Sigmoid colon (tissue), 7 donors: ENCODE measurements around the gene PLXNB2. TPM values are rescaled to one million over a fixed set of nuclear protein-coding genes. Genes with fewer than 3 reads are reported as not detected.

Source experiments
- DNase-seq: peaks from one replicate; pipeline ENCODE4 v3.0.0-alpha.2; 2019
- H3K27ac ChIP-seq, 4 donors: fragments of 200-600 bp; sonication (generic); one replicate each; pipeline ENCODE4 v1.5.1; 2016 to 2019; ENCODE audit warnings: mild to moderate bottlenecking in 1 of 4
- H3K27me3 ChIP-seq, 3 donors: fragments of 200-600 bp; sonication (generic); one replicate each; pipeline ENCODE4 v1.5.1; 2019; ENCODE audit warnings: mild to moderate bottlenecking in 1 of 3
- H3K36me3 ChIP-seq, 4 donors: fragments of 200-600 bp; sonication (generic); one replicate each; pipeline ENCODE4 v1.5.1; 2016 to 2019
- H3K4me1 ChIP-seq, 4 donors: fragments of 200-600 bp; sonication (generic); one replicate each; pipeline ENCODE4 v1.5.1; 2017 to 2019
- H3K4me3 ChIP-seq, 4 donors: fragments of 200-600 bp; sonication (generic); one replicate each; pipeline ENCODE4 v1.5.1; 2017 to 2019; ENCODE audit warnings: mild to moderate bottlenecking in 2 of 4, moderate library complexity in 1 of 4
- H3K9me3 ChIP-seq, 4 donors: fragments of 200-600 bp in 3 of 4; sonication (generic) in 3 of 4; one replicate each; pipeline versions ENCODE4 v1.5.1 to v1.6.1; 2013 to 2019
- EP300 ChIP-seq, 4 donors: sonication (generic); formaldehyde crosslinking; IDR thresholded peaks; one replicate each; pipeline ENCODE4 v1.6.1; 2017; ENCODE audit warnings: antibody characterized with exemption in 4 of 4
- POLR2A ChIP-seq, 2 donors: fragments of 450-650 bp; IDR thresholded peaks; one replicate each; pipeline ENCODE4 v1.6.1; 2016; ENCODE audit warnings: antibody characterized with exemption in 2 of 2, mild to moderate bottlenecking in 2 of 2, moderate library complexity in 2 of 2
- POLR2AphosphoS5 ChIP-seq, 4 donors: sonication (generic); formaldehyde crosslinking; IDR thresholded peaks; one replicate each; pipeline ENCODE4 v1.6.1; 2017; ENCODE audit warnings: antibody characterized with exemption in 4 of 4
- WGBS, 2 donors: extraction: QIAGEN DNeasy Blood & Tissue Kit; methylation state at CpG; one replicate each; pipeline ENCODE4 v1.1.7; 2013; 5-methylcytosine and 5-hydroxymethylcytosine counted together
- intact Hi-C: fragments of 100-400 bp; cut with DNase I; formaldehyde crosslinking; loops from one replicate; pipeline ENCODE4 v1.15.1; 2023
- polyA plus RNA-seq, 3 donors: library from polyadenylated mRNA; stranded (reverse); fragments of 200-250 nt; gene quantifications; one replicate each; pipeline ENCODE4 v1.2.3, GENCODE V29; 2013
- total RNA-seq, 4 donors: library from RNA; depleted of rRNA; stranded (reverse); fragments of >200 nt; gene quantifications; one replicate each; pipeline ENCODE4 v1.1.0, GENCODE V29; 2016
- TF ChIP-seq, protein P1 (sequence below), 4 experiments: fragments of 450-650 bp in 3 of 4; fragments of 200-600 bp in 1 of 4; IDR thresholded peaks; one replicate each; pipeline ENCODE4 v1.5.1; 2016 to 2019; ENCODE audit warnings: antibody characterized with exemption in 4 of 4, mild to moderate bottlenecking in 3 of 4, moderate library complexity in 2 of 4
- donor health status: healthy with polysubstance abuse.
- donor health status: Bipolar disorder and iron deficiency.
- donor health status: healthy.

The PLXNB2 gene
- total and polyA plus RNA-seq, 7 donors = 18.6 to 150 (median 67.5) TPM

- no peak for DNase-seq
- 8 to 10% methylated on average over 18 of the region's 18 CpGs for WGBS, 2 donors
- H3K36me3 ChIP-seq = no peaks in the 10 kb centered on the region
- peak overlapping the region; percentile 49 to 72 (median 56) for H3K27ac ChIP-seq
- intact Hi-C loops = no loop called here
- TF ChIP-seq EP300 (IDR thresholded peaks at IDR 0.05) (no peak), POLR2A (IDR thresholded peaks at IDR 0.05) (no peak), POLR2AphosphoS5 (IDR thresholded peaks at IDR 0.05) (no peak)
- TF ChIP-seq, protein P1, sequence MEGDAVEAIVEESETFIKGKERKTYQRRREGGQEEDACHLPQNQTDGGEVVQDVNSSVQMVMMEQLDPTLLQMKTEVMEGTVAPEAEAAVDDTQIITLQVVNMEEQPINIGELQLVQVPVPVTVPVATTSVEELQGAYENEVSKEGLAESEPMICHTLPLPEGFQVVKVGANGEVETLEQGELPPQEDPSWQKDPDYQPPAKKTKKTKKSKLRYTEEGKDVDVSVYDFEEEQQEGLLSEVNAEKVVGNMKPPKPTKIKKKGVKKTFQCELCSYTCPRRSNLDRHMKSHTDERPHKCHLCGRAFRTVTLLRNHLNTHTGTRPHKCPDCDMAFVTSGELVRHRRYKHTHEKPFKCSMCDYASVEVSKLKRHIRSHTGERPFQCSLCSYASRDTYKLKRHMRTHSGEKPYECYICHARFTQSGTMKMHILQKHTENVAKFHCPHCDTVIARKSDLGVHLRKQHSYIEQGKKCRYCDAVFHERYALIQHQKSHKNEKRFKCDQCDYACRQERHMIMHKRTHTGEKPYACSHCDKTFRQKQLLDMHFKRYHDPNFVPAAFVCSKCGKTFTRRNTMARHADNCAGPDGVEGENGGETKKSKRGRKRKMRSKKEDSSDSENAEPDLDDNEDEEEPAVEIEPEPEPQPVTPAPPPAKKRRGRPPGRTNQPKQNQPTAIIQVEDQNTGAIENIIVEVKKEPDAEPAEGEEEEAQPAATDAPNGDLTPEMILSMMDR (IDR thresholded peaks at IDR 0.05) = no peak
- H3K27me3 ChIP-seq = peaks cover 4 to 39% (median 23%) of the 10 kb centered on the region in 3 donors
- H3K4me3 ChIP-seq = peak overlapping the region in 3 of 4 donors; percentile 49 to 57 (median 54)
- no peaks in the 10 kb centered on the region for H3K9me3 ChIP-seq
- H3K4me1 ChIP-seq = peaks cover 0 to 59% (median 48%) of the 10 kb centered on the region in 4 donors
Observed at GRCh38 chr22:50269573-50269969, 37.9 kb downstream of the PLXNB2 start.

GRCh38 chr22:50268655-50269113 lies 38.8 kb downstream of the PLXNB2 start:
- H3K36me3 ChIP-seq = no peaks in the 10 kb centered on the region
- peaks cover 0 to 54% (median 48%) of the 10 kb centered on the region in 4 donors for H3K4me1 ChIP-seq
- intact Hi-C loops = no loop called here
- no peak for DNase-seq
- H3K27ac ChIP-seq = peak overlapping the region in 1 of 4 donors; percentile 49
- peaks cover 4 to 42% (median 23%) of the 10 kb centered on the region in 3 donors for H3K27me3 ChIP-seq
- no peaks in the 10 kb centered on the region for H3K9me3 ChIP-seq
- TF ChIP-seq POLR2A (IDR thresholded peaks at IDR 0.05) = no peak
- 18 to 65% methylated on average over 9 of the region's 9 CpGs for WGBS, 2 donors
- H3K4me3 ChIP-seq = no peak overlapping the region

- no peaks in the 10 kb centered on the region for H3K36me3 ChIP-seq
- intact Hi-C loops = no loop called here
- 6 to 22% methylated on average over 75 of the region's 75 CpGs for WGBS, 2 donors
- TF ChIP-seq, protein P1 (IDR thresholded peaks at IDR 0.05) = no peak
- TF ChIP-seq EP300 (IDR thresholded peaks at IDR 0.05) (no peak), POLR2A (IDR thresholded peaks at IDR 0.05) (no peak), POLR2AphosphoS5 (IDR thresholded peaks at IDR 0.05) (no peak)
- DNase-seq = peak; percentile 82
- peaks cover 0 to 54% (median 48%) of the 10 kb centered on the region in 4 donors for H3K4me1 ChIP-seq
- peaks cover 8 to 47% (median 32%) of the 10 kb centered on the region in 3 donors for H3K27me3 ChIP-seq
- H3K9me3 ChIP-seq = no peaks in the 10 kb centered on the region
- peak overlapping the region in 2 of 4 donors; percentile 49 to 51 for H3K27ac ChIP-seq
- H3K4me3 ChIP-seq = peak overlapping the region; percentile 14 to 42 (median 36)
Observed at GRCh38 chr22:50267591-50268390, 39.7 kb downstream of the PLXNB2 start.

GRCh38 chr22:50266994-50267393 lies 40.5 kb downstream of the PLXNB2 start:
- H3K27ac ChIP-seq = no peak overlapping the region
- no peaks in the 10 kb centered on the region for H3K36me3 ChIP-seq
- peak overlapping the region in 3 of 4 donors; percentile 31 to 42 (median 41) for H3K4me3 ChIP-seq
- no peak for TF ChIP-seq POLR2A (IDR thresholded peaks at IDR 0.05)
- no peak for TF ChIP-seq POLR2AphosphoS5 (IDR thresholded peaks at IDR 0.05)
- TF ChIP-seq, protein P1 (IDR thresholded peaks at IDR 0.05) = no peak
- no peak for TF ChIP-seq EP300 (IDR thresholded peaks at IDR 0.05)
- peaks cover 0 to 55% (median 47%) of the 10 kb centered on the region in 4 donors for H3K4me1 ChIP-seq
- no peak for DNase-seq
- H3K9me3 ChIP-seq = no peaks in the 10 kb centered on the region
- intact Hi-C loops = no loop called here
- WGBS, 2 donors = 39 to 74% methylated on average over 37 of the region's 37 CpGs
- H3K27me3 ChIP-seq = peaks cover 16 to 47% (median 34%) of the 10 kb centered on the region in 3 donors

DNA sequence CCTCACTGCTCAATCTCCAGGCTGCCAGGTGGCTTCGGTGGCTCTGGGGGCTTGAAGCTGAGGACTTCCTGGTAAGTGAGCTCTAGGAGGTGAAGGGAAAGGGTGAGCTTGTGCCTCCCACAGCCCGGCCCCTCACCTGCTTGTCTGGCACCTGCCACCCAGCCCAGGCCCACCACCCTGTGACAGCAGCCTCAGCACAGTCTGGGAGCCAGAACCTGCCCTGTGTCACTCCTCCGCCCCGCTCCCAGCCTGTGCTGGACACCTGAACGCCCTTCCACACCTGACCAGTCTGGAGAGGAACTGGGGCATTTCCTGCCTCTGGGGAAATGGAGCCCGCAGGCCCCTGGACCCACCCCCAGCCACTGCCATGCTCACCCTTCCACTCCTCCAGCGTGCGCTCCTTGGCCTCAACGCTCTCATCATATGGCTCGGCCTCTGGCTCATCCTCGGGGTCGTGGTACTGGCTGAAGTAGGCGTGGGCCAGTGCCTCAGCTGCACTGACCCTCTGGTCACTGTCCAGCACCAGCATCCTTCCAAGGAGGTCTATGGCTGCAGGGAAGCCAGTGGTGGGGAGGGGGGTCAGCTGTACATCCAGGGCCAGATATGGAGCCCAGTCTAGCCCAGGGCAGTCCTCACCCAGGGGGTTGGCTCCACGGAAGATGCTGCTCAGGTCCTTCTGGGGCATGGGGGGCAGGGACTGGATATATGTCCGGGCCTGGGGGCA lies 42.3 kb downstream of the PLXNB2 start:
- WGBS, 2 donors = 60 to 83% methylated on average over 15 of the region's 15 CpGs
- intact Hi-C loops = no loop called here
- DNase-seq = no peak
- H3K27me3 ChIP-seq = peaks cover 17 to 48% (median 35%) of the 10 kb centered on the region in 3 donors
- peaks cover 0 to 51% (median 45%) of the 10 kb centered on the region in 4 donors for H3K4me1 ChIP-seq
- TF ChIP-seq, protein P1 (IDR thresholded peaks at IDR 0.05) = no peak
- TF ChIP-seq EP300 (IDR thresholded peaks at IDR 0.05) (no peak), POLR2A (IDR thresholded peaks at IDR 0.05) (no peak), POLR2AphosphoS5 (IDR thresholded peaks at IDR 0.05) (no peak)
- H3K36me3 ChIP-seq = no peaks in the 10 kb centered on the region
- no peak overlapping the region for H3K4me3 ChIP-seq
- H3K9me3 ChIP-seq = no peaks in the 10 kb centered on the region
- no peak overlapping the region for H3K27ac ChIP-seq
